OCI-M1 (cell line): ENCODE measurements around the gene ZBTB1.
A peak's percentile ranks its signal among the peaks of the same experiment; 100 is the strongest.

Experiments
- DNase-seq: peaks from one replicate; lab custom pipeline; 2025; lab: John Stamatoyannopoulos, UW

The ZBTB1 gene, protein sequence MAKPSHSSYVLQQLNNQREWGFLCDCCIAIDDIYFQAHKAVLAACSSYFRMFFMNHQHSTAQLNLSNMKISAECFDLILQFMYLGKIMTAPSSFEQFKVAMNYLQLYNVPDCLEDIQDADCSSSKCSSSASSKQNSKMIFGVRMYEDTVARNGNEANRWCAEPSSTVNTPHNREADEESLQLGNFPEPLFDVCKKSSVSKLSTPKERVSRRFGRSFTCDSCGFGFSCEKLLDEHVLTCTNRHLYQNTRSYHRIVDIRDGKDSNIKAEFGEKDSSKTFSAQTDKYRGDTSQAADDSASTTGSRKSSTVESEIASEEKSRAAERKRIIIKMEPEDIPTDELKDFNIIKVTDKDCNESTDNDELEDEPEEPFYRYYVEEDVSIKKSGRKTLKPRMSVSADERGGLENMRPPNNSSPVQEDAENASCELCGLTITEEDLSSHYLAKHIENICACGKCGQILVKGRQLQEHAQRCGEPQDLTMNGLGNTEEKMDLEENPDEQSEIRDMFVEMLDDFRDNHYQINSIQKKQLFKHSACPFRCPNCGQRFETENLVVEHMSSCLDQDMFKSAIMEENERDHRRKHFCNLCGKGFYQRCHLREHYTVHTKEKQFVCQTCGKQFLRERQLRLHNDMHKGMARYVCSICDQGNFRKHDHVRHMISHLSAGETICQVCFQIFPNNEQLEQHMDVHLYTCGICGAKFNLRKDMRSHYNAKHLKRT

GRCh38 chr14:64504310-64504896, at the start of gene ZBTB1:
ZBTB1 (plus strand) TSS chr14:64504770; CDS start chr14:64521505, 16,735 bp downstream.
- peak; percentile 80 for DNase-seq

- DNase-seq, result no peak
These were observed 45.0 kb upstream of the ZBTB1 start for GRCh38 chr14:64459405-64460136.

GRCh38 chr14:64461221-64461620, 43.3 kb upstream of the ZBTB1 start:
- no peak for DNase-seq

DNA sequence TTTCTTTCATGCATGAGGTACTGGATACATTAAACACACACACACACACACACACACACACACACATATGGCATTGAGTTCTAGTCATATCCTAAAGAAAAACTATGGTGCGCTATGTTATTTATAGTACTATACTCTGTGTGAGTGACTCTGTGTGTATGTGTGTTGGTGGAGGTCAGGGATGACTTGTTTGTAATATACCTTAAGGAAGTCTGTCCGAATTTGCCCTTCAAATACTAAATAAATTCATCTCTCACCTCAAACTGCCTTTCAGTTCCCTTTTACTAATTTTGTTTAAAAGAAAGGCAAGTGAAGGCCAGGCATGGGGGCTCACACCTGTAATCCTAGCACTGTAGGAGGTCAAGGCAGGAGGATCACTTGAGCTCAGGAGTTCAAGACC, 41.4 kb upstream of the ZBTB1 start:
- no peak for DNase-seq

DNA sequence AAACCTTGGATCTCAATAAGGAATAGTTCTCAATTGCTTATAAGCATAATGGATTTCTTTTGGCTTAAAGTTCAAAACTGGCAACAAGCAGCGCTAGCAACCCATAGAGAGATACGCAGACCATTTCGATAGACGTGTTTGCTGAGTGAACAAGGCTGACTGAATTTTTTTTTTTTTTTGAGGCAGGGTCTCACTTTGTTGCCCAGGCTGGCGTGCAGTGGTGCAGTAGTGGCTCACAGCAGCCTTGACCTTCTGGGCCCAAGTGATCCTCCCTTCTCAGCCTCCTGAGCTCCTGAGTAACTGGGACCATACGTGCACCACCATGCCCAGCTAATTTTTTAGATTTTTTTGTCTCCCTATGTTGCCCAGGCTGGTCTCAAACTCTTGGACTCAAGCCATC, 40.7 kb upstream of the ZBTB1 start:
- no peak for DNase-seq

DNA sequence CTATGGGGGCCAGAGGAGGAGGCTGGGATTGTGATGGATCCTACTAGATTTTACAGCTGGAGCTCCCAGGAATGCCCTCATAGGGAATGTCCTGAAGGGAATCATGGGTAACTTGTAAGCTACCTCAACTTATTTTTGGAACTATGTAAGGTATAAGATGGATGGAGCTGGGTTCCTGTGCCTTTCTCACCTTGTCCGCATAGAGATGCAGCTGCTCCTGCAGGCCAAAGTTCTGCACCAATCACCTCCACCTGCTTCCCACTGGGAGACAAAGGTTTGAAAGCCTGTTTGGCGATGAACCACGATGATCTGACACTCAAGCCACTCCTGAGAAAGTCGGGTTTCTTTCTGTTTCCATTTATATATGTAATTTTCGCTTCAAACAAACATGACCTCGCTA, 39.9 kb upstream of the ZBTB1 start:
- no peak for DNase-seq

GRCh38 chr14:64465191-64465822, 39.3 kb upstream of the ZBTB1 start, which contains the start of gene AKAP5:
AKAP5 (plus strand) TSS chr14:64465499; CDS start chr14:64468395, 2,896 bp downstream.
- DNase-seq, result peak; percentile 45

- peak; percentile 46 for DNase-seq
These were observed 38.6 kb upstream of the ZBTB1 start for GRCh38 chr14:64465831-64466554.

DNA sequence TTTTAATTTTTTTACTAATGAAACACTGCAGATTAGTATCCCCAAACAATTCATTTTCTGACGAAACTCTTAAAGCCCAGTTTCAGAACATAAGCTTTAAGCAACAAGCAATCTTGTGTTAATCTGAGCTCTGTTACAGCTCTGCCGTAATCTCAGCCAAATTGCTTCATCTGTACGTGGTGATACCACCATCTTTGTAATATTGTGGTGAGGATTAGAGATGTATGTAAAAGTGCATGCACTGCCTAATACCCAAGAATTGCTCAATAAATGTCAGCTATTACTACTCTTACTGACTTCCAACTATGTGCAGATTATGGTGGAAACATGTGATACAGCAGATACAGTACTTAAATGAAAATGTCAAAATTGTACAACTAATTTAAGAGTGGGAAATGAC, 37.5 kb upstream of the ZBTB1 start:
- DNase-seq, result peak; percentile 17

DNA sequence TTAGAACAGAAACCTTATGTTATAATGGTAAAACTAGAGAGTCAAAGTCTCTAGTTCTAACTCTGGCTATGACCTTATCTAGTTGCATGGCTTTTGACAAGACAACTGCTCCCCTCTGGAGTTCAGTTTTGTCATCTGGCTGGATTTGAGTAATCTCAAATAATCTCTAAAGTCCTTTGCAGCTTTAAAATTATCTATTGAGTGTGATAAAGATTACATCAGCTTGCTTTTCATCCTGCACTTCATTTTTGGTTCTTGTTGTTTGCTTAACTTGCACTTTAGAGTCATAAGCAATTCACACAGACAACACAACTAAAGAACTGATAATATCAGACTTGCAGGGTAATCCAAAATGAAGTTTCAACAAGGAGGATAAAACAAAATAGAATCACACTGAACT, 37.0 kb upstream of the ZBTB1 start:
- no peak for DNase-seq

GRCh38 chr14:64468451-64468850, 36.1 kb upstream of the ZBTB1 start:
- no peak for DNase-seq

GRCh38 chr14:64474041-64474440, 30.5 kb upstream of the ZBTB1 start:
- DNase-seq, result no peak

DNA sequence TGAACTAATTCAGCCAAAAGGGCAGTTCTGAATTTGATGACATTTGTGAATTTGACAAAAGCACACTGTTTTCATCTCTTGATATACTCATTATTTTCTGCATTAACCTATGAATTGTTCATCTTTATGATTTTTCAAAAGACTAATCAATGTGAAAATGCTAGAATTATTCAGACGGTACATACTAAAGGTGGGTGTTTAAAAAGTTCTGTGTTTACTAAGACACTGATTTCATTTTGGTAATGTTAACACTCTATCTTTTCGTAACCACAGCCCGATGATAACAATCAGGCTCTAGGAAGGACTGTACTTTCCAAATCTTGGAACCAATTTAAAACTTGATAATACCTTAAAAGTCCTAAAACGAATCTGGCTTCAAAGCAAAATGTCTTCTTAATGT, 29.9 kb upstream of the ZBTB1 start:
- no peak for DNase-seq

- DNase-seq, result no peak
These were observed 28.8 kb upstream of the ZBTB1 start for GRCh38 chr14:64475585-64476273.

GRCh38 chr14:64476438-64476837, 28.1 kb upstream of the ZBTB1 start:
- no peak for DNase-seq

DNA sequence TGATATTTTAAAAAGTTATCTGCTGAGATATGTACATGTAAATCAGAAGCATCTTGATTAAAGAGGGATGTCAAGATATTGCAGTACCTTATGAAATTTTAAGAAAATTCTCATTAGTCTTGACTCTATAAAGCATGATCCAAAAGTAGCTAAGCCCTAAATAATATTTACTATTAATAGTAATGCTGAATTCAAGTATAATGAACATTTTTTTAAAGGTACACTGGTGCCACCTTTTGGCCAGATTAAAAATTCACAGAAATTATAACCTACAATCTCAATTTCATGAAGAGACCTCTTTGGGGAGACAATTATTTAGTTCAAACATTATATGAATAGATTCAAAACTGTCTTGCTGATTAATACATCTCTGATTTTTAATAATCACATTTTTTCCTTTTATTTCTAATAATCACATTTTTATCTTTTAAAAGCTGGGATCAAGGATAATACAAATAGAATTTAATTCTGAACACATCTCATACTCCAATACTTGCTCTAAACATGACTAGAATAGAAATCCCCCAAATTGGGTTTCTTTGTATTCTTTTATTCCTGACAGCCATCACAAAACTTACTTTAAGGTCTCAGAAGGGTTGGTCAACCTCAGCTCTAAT, 25.8 kb upstream of the ZBTB1 start:
- DNase-seq, result peak; percentile 31

DNA sequence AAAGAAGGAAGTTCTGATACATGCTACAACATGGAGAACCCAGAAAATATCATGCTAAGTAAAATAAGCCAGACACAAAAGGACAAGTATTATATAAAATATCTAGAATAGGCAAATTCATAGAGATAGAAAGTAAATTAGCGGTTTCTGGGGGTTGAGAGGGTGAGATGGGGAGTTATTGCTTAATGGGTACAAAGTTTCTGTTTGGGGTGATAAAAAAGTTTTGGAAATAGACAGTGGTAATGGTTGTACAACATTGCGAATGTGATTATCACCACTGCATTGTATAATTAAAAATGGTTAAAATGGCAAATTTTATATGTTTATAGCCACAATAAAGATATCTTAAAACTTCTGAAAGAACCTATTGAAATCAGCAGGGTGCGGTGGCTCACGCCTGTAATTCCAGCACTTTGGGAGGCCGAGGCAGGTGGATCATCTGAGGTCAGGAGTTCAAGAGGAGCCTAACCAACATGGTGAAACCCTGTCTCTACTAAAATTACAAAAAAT, 15.9 kb upstream of the ZBTB1 start:
- DNase-seq, result no peak

- no peak for DNase-seq
These were observed 12.9 kb upstream of the ZBTB1 start for GRCh38 chr14:64491637-64492036.

GRCh38 chr14:64493455-64493854, 11.1 kb upstream of the ZBTB1 start:
- DNase-seq, result no peak

- DNase-seq, result no peak
These were observed 9.3 kb upstream of the ZBTB1 start for GRCh38 chr14:64495252-64495651.
